GM12878 (cell line): ENCODE measurements around the gene GAR1.

Experiments
- CHD2 ChIP-seq: IDR thresholded peaks from 2 replicates; pipeline ENCODE4 v1.6.1; 2011; ENCODE audit warnings: low read depth, low read length, improper control_type of control experiment, borderline replicate concordance
- CHD4 ChIP-seq: fragments of 200-600 bp; sonication (generic); IDR thresholded peaks from 2 replicates; pipeline ENCODE4 v1.6.1; 2016; ENCODE audit warnings: mild to moderate bottlenecking
- CTCF ChIP-seq, 3 experiments: IDR thresholded peaks in 2 of 3; conservative IDR thresholded peaks in 1 of 3; 2 replicates each; pipeline ENCODE4 v1.5.1; 2011; ENCODE audit warnings: low read depth in 3 of 3, low read length in 3 of 3, mild to moderate bottlenecking in 3 of 3, control low read depth in 2 of 3, moderate library complexity in 2 of 3, inconsistent platforms in 1 of 3, mixed read lengths in 1 of 3; ENCODE audit not compliant: control insufficient read depth in 2 of 3, insufficient read depth in 1 of 3; ENCODE audit errors: extremely low read depth in 1 of 3
- EP300 ChIP-seq, 2 experiments: fragments of 150-350 bp in 1 of 2; IDR thresholded peaks; 2 replicates each; pipeline ENCODE4 v1.6.1; 2011 to 2012; ENCODE audit warnings: low read depth in 2 of 2, low read length in 2 of 2, borderline replicate concordance in 1 of 2, improper control_type of control experiment in 1 of 2, inconsistent platforms in 1 of 2; ENCODE audit not compliant: control insufficient read depth in 1 of 2
- FOXK2 ChIP-seq: fragments of 450-650 bp; IDR thresholded peaks from 2 replicates; pipeline ENCODE4 v1.6.1; 2017; ENCODE audit warnings: mild to moderate bottlenecking, moderate library complexity
- MXI1 ChIP-seq: fragments of 150-350 bp; IDR thresholded peaks from 2 replicates; pipeline ENCODE4 v1.6.1; 2011; ENCODE audit warnings: low read depth, mild to moderate bottlenecking, inconsistent platforms, low read length, improper control_type of control experiment
- NFIC ChIP-seq: IDR thresholded peaks from 2 replicates; pipeline ENCODE4 v1.6.1; 2012; ENCODE audit warnings: low read depth, mild to moderate bottlenecking, inconsistent platforms, low read length, moderate library complexity
- PAX5 ChIP-seq: IDR thresholded peaks from 2 replicates; pipeline ENCODE4 v1.6.1; 2011; ENCODE audit warnings: low read depth, low read length, borderline replicate concordance
- SMAD1 ChIP-seq: fragments of 450-650 bp; IDR thresholded peaks from 2 replicates; pipeline ENCODE4 v1.6.1; 2018; ENCODE audit warnings: mild to moderate bottlenecking, low read depth; ENCODE audit not compliant: partially characterized antibody
- SMC3 ChIP-seq: IDR thresholded peaks from 2 replicates; pipeline ENCODE4 v1.6.1; 2011; ENCODE audit warnings: low read length, improper control_type of control experiment, borderline replicate concordance
- USF1 ChIP-seq: IDR thresholded peaks from 2 replicates; pipeline ENCODE4 v1.6.1; 2011; ENCODE audit warnings: borderline replicate concordance, low read depth, mild to moderate bottlenecking, moderate library complexity, mixed read lengths, low read length; ENCODE audit not compliant: insufficient read depth; ENCODE audit errors: extremely low read length
- ZBTB40 ChIP-seq: fragments of 450-650 bp; IDR thresholded peaks from 2 replicates; pipeline ENCODE4 v1.6.1; 2016; ENCODE audit warnings: mild to moderate bottlenecking, moderate library complexity, borderline replicate concordance
- TF ChIP-seq, protein P1 (sequence below): fragments of 450-650 bp; IDR thresholded peaks from 2 replicates; pipeline ENCODE4 v1.6.1; 2017; ENCODE audit warnings: mild to moderate bottlenecking, moderate library complexity
- TF ChIP-seq, protein P2 (sequence below): IDR thresholded peaks from 2 replicates; pipeline ENCODE4 v1.6.1; 2012; ENCODE audit warnings: low read depth, low read length, improper control_type of control experiment

GRCh38 chr4:109786846-109787245 is 28.7 kb upstream of the GAR1 start:
- TF ChIP-seq MXI1: no peak
- TF ChIP-seq CTCF (IDR thresholded peaks at IDR 0.05 in 2 of 3, conservative IDR thresholded peaks at IDR 0.05 in 1 of 3; ENCODE audit: control insufficient read depth in 2 of 3, extremely low read depth in 1 of 3, insufficient read depth in 1 of 3, low read depth in 3 of 3, low read length in 3 of 3): no peak
- TF ChIP-seq SMAD1: no peak
- TF ChIP-seq ZBTB40: no peak
- TF ChIP-seq, protein P1, sequence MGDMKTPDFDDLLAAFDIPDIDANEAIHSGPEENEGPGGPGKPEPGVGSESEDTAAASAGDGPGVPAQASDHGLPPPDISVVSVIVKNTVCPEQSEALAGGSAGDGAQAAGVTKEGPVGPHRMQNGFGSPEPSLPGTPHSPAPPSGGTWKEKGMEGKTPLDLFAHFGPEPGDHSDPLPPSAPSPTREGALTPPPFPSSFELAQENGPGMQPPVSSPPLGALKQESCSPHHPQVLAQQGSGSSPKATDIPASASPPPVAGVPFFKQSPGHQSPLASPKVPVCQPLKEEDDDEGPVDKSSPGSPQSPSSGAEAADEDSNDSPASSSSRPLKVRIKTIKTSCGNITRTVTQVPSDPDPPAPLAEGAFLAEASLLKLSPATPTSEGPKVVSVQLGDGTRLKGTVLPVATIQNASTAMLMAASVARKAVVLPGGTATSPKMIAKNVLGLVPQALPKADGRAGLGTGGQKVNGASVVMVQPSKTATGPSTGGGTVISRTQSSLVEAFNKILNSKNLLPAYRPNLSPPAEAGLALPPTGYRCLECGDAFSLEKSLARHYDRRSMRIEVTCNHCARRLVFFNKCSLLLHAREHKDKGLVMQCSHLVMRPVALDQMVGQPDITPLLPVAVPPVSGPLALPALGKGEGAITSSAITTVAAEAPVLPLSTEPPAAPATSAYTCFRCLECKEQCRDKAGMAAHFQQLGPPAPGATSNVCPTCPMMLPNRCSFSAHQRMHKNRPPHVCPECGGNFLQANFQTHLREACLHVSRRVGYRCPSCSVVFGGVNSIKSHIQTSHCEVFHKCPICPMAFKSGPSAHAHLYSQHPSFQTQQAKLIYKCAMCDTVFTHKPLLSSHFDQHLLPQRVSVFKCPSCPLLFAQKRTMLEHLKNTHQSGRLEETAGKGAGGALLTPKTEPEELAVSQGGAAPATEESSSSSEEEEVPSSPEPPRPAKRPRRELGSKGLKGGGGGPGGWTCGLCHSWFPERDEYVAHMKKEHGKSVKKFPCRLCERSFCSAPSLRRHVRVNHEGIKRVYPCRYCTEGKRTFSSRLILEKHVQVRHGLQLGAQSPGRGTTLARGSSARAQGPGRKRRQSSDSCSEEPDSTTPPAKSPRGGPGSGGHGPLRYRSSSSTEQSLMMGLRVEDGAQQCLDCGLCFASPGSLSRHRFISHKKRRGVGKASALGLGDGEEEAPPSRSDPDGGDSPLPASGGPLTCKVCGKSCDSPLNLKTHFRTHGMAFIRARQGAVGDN: no peak
- TF ChIP-seq PAX5: no peak
- no peak for TF ChIP-seq EP300 (IDR thresholded peaks at IDR 0.05; ENCODE audit: borderline replicate concordance in 1 of 2, control insufficient read depth in 1 of 2, low read depth in 2 of 2, low read length in 2 of 2)
- no peak for TF ChIP-seq NFIC
- no peak for TF ChIP-seq CHD2
- no peak for TF ChIP-seq USF1
- TF ChIP-seq CHD4: no peak
- TF ChIP-seq, protein P2, sequence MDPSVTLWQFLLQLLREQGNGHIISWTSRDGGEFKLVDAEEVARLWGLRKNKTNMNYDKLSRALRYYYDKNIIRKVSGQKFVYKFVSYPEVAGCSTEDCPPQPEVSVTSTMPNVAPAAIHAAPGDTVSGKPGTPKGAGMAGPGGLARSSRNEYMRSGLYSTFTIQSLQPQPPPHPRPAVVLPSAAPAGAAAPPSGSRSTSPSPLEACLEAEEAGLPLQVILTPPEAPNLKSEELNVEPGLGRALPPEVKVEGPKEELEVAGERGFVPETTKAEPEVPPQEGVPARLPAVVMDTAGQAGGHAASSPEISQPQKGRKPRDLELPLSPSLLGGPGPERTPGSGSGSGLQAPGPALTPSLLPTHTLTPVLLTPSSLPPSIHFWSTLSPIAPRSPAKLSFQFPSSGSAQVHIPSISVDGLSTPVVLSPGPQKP: no peak
- TF ChIP-seq FOXK2: no peak
- no peak for TF ChIP-seq SMC3
